ENCODE measurements around the gene LSM4.

The LSM4 gene

GRCh38 chr19:18309525-18310064, 13.3 kb downstream of the LSM4 start:
- no peak for DNase-seq

GRCh38 chr19:18308948-18309325, 13.9 kb downstream of the LSM4 start:
- no peak for DNase-seq

DNA sequence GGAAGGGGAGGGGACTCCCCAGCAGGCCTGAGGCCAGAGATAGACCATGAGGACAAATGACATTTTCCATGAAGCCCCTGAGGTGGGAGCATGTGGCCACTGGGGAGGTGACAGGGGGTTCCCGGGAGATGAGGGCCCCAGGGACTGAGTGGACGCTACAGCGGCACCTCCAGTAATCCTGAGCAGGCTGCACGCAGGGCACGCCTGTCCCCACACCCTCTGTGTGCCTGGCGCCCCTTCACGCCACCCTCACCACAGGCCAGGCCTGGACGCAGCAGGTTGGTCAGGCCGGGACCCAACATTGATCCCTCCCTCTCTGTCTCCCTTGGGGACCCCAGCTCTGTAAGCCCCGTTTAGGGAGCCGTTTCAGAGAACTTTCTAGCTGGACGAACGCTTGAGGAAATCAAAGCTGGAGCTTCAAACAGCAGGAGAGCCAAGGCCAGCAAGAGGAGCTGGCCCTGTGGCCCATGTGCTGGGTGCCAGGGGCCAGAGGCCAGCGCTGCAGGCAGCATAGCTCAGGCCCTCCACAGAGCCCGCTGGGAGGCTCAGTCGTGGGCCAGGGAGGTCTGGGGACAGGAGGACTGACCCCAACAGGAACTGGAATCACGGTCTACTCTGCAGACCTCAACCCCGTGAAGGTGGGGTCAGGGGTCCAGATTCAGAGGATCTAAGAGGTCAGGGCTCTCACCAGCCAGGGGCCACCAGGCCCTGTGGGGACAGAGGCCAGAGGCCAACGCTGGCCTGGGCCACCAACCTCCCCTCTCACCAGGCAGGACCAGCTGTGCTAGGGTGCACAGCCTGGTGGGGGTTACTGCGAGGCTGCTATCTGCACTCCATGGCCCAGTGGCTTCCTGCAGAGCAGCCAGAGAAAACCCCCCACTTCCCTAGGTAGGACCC, 14.6 kb downstream of the LSM4 start:
- no peak for DNase-seq

DNA sequence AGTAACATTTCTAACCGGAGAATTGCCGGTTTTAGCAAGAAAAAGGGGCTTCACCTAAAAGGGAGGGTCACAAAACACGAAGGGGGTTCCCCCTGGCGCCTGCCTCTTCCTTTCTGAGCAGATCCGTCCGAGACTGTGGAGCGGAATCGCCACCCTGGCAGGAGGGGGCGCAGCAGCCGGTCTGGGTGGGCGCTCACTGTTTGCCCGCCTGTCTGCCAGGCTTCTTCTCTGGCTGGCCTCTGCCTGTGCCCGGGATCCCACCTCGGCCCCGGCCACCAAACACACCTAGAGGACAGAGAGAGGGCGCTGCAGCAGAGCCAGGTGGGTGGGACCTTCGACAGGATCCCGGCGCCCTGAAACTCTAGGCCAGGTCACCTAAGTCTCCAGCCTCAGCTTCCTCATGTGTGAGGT, 15.6 kb downstream of the LSM4 start:
- DNase-seq: no peak

DNA sequence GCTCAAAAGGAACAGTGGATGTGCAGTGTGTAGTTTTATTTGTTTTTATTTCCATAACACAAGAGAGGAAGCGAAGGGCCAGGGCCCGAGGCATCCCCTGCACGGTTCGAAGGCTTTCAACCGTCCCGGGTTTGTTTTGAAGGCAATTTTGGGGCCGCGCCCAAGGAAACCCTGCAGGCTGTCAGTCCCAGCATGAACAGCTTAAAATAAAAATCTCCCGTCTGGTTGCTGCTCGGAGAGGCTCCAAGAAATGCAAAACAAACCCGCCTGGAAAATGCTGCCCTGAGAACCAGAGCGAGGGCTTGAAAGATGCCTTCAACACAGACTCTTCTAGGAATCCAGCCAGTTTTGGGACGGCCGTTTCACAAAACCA, 16.0 kb downstream of the LSM4 start:
- DNase-seq: no peak

DNA sequence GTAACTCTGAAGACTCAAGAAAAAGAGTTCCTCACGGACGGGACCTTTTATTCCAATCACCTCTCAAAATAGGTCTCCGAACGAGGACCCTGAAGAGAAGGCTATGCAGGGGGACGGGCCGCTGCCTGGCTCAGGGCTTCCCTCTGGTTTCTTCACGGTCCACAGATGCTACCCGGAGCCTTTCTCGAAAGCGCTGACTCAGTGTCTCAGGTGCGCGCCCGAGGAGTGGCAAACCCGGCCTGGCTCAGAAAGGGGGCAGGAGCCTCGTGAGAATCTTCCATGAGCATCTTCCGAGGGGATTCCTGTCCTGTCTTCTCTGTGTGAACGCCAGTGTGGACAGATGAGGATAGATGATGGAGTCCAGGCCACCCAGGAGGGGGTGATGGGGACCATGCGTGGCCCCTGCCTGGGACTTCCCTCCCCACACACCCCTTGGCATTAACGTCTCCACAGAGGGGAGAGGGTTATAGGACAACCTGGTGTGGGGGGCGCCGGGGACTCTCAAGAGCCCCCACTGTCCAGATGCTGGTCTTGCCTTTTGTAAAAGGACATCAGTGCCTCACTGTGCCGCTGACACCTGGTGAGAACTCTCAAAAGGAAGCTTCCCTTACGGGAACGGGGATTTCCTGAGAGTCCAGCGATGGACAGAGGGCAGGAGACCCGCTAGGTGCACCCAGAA, 16.5 kb downstream of the LSM4 start:
- no peak for DNase-seq

GRCh38 chr19:18304458-18305310, 18.2 kb downstream of the LSM4 start:
- no peak for DNase-seq

DNA sequence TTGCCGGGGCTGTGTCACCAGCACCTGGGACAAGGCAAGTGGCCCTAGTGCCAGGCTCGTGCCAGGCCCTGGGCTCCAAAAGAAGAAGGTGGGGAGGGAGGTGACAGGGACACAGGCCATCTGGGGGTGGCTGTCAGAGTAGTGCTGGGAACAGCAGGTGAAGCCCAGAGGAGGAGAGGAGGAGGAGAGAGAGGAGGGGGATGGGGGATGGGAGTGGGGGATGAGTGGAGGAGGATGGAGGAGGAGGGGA, 18.7 kb downstream of the LSM4 start:
- no peak for DNase-seq

DNA sequence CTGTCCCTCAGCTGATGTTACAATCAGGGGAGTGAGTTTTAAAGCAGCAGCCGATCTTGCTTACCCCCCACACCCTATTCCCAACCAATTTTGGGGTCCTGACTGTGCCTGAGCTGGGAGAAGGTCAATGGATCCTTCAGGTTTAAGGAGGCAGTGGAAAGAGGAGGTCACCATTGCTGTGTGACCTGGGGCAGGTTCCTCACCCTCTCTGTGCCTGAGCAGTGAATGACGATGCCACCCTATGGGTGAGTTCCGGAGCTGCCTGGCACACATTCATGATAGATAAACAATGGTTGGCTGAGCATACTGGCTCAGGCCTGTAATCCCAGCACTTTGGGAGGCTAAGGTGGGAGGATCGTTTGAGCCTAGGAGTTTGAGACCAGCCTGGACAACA, 21.2 kb downstream of the LSM4 start:
- DNase-seq: no peak

GRCh38 chr19:18300930-18301717, 21.8 kb downstream of the LSM4 start:
- DNase-seq: no peak

DNA sequence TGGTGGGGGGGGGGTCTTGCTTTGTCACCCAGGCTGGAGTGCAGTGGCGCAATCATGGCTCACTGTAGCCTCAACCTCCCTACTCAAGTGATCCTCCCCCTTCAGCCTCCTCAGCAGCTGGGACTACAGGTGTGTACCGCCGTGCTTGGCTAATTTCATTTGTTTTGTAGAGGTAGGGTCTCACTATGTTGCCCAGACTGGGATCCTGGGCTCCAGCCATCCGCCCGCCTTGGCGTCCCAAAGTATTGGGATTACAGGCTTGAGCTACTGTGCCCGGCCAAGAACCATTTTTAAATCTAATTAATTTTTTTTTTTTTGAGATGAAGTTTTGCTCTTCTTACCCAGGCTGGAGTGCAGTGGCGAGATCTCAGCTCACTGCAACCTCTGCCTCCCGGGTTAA, 23.2 kb downstream of the LSM4 start:
- no peak for DNase-seq

DNA sequence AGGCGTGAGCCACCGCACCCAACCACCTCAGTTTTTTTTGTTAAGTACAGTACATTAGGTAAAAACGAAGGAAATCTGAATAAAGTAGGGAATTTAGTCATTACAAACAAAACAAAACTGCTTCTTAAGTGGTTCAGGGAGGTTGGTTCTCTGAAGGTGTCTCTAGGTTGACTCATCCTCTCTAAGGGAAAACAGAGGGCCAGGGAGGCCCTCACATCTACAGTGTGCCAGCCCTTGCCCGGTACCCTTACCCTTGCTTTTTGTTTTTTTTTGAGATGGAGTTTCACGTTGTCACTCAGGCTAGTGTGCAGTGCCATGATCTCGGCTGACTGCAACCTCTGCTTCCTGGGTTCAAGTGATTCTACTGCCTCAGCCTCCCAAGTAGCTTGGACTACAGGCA, 24.3 kb downstream of the LSM4 start:
- no peak for DNase-seq

DNA sequence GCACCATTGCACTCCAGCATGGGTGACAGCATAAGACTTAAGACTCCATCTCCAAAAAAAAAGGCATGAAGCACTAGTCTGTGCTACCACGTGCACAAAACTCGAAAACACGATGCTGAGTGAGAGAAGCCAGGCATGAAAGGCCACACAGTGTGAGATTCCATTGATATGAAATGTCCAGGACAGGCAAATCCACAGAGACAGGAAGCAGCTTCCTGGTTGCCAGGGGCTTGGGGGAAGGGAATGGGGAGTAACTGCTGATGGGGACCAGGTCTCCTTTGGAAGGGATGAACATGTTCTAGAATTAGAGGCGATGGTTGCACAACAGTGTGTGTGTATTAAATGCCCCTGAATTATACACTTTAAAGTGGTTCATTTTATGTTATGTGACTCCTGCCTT, 25.6 kb downstream of the LSM4 start:
- DNase-seq: no peak

GRCh38 chr19:18295034-18295451, 27.8 kb downstream of the LSM4 start:
- DNase-seq: no peak

GRCh38 chr19:18294467-18294864, 28.4 kb downstream of the LSM4 start:
- no peak for DNase-seq

DNA sequence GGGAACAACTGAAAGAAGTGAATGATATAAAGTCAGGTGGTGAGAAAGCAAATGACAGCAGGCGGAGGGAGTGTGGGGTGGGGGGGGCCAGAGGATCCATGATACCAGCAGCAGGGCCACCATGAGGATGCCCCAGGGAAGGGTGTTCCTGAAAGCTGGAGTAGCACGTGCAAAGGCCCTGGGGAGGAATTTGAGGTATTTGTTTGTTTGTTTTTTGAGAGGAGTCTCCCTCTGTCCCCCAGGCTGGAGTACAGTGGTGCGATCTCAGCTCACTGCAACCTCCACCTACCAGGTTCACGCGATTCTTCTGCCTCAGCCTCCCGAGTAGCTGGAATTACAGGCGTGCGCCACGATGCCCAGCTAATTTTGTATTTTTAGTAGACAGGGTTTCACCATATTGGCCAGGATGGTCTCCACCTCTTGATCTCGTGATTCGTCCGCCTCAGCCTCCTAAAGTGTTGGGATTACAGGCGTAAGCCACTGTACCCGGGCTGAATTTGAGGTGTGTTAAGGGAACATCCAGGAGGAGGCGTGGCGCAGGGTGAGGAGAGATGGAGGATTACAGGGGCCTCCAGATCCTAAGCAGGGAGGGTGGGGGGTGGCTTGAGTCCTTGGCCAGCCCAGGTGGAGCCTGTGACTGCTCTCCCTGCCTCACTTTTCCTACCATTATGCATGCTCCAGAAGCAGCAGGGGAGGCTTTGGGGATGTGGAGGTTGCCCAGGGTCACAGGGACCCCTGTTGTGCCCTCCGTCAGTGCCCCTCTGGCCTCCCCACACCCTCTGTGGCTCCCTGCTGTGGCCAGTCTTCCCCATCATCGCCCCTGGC, 29.0 kb downstream of the LSM4 start:
- no peak for DNase-seq

GRCh38 chr19:18292810-18293641, 29.9 kb downstream of the LSM4 start:
- DNase-seq: no peak

DNA sequence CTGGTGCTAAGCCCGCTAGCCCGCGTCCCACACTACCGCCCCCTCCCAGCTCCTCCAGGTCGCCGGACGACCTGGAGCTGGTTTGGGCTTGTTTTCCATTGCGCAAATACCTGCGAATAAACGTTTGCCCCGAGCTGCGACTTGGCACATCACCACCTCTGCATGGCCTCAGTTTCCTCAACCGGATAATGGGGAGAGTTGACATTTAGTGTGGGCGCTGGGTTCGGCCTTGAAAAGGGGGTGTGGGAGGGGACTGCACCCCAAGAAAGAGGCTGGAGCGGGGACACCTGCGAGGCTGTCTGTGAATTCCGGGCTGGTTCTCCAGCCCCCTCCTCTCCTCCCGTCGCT, 30.4 kb downstream of the LSM4 start:
- no peak for DNase-seq

GRCh38 chr19:18291590-18292461, 31.1 kb downstream of the LSM4 start:
- DNase-seq: no peak

DNA sequence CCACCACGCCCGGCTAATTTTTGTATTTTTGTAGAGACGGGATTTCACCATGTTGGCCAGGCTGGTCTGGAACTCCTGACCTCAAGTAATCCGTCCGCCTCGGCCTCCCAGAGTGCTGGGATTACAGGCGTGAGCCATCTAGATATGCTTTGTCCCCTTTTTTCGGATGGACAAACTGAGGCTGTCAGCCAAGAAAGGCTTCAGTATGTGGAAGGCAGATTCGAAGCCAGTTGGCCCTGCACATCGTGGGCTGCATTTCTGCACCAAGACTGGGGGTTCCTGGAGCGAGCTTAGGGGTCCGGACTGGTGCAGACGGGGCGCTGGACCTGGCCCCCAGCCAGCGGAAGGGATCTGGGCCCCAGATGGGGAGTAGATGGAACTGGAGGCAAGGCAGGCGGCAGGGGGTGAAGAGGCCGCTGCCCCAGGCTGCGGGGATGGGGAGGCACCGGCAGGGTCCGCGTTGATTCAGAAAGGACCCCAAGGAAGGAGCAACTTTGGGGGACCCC, 31.8 kb downstream of the LSM4 start:
- DNase-seq: no peak
